GM06990 (cell line): ENCODE measurements around the gene ZCCHC24.
"Not testable (repeated sequence)": the region's sequence is repeated elsewhere in the genome, so short reads cannot be mapped to it uniquely, and the experiment has no call there.

ENCODE experiments used
- DNase-seq: peaks from one replicate; pipeline ENCODE4 v3.0.0-alpha.2; 2011; ENCODE audit not compliant: insufficient read length; ENCODE audit errors: extremely low read depth
- H3K27me3 ChIP-seq: replicated peaks from 2 replicates; pipeline ENCODE4 v1.6.0; 2011; ENCODE audit warnings: low read length; ENCODE audit not compliant: control insufficient read depth, insufficient read depth
- H3K36me3 ChIP-seq: 2 replicates; pipeline ENCODE4 v1.5.1; 2011; ENCODE audit warnings: low read length; ENCODE audit not compliant: control insufficient read depth, insufficient read depth
- H3K4me3 ChIP-seq: replicated peaks from 2 replicates; pipeline ENCODE4 v1.5.1; 2011; ENCODE audit warnings: low read depth, mild to moderate bottlenecking, control low read depth, low read length
- CTCF ChIP-seq: IDR thresholded peaks from 2 replicates; pipeline ENCODE4 v1.5.1; 2011; ENCODE audit warnings: low read length, control low read depth, mild to moderate bottlenecking, inconsistent platforms; ENCODE audit not compliant: insufficient read depth, poor library complexity, severe bottlenecking

Gene ZCCHC24

GRCh38 chr10:79336739-79337138, 108.7 kb downstream of the ZCCHC24 start:
- no peaks in the 10 kb centered on the region for H3K36me3 ChIP-seq
- no peaks in the 10 kb centered on the region for H3K27me3 ChIP-seq
- no peak for DNase-seq
- no peak overlapping the region for H3K4me3 ChIP-seq
- no peak for TF ChIP-seq CTCF

- Histone ChIP-seq H3K36me3 (no peaks in the 10 kb centered on the region), H3K27me3 (no peaks in the 10 kb centered on the region), H3K4me3 (no peak overlapping the region)
- no peak for DNase-seq
- TF ChIP-seq CTCF: no peak
Measured at GRCh38 chr10:79336276-79336675, 109.1 kb downstream of the ZCCHC24 start.

GRCh38 chr10:79335470-79336235, 109.8 kb downstream of the ZCCHC24 start:
- no peak for TF ChIP-seq CTCF
- Histone ChIP-seq H3K4me3 (no peak overlapping the region), H3K27me3 (no peaks in the 10 kb centered on the region), H3K36me3 (no peaks in the 10 kb centered on the region)
- no peak for DNase-seq

- TF ChIP-seq CTCF: no peak
Measured at GRCh38 chr10:79335094-79335469, 110.3 kb downstream of the ZCCHC24 start.

GRCh38 chr10:79334573-79334972, 110.9 kb downstream of the ZCCHC24 start:
- DNase-seq: no peak
- Histone ChIP-seq H3K36me3 (no peaks in the 10 kb centered on the region), H3K4me3 (no peak overlapping the region), H3K27me3 (no peaks in the 10 kb centered on the region)
- no peak for TF ChIP-seq CTCF

More at GRCh38 chr10:79335094-79335469, 110.3 kb downstream of the ZCCHC24 start:
- no peak for DNase-seq
- Histone ChIP-seq H3K4me3 (no peak overlapping the region), H3K36me3 (no peaks in the 10 kb centered on the region), H3K27me3 (no peaks in the 10 kb centered on the region)

GRCh38 chr10:79333513-79333912, 111.9 kb downstream of the ZCCHC24 start:
- no peak for TF ChIP-seq CTCF
- DNase-seq: no peak
- H3K36me3 ChIP-seq: no peaks in the 10 kb centered on the region
- no peak overlapping the region for H3K4me3 ChIP-seq
- no peaks in the 10 kb centered on the region for H3K27me3 ChIP-seq

- not testable (repeated sequence) for H3K4me3 ChIP-seq, H3K36me3 ChIP-seq, H3K27me3 ChIP-seq, DNase-seq
Measured at GRCh38 chr10:79332610-79333315, 112.7 kb downstream of the ZCCHC24 start.
